ENCODE data around the gene RBM7.

Gene RBM7

GRCh38 chr11:114442536-114442935 lies 42.1 kb downstream of the RBM7 start:
- no peak for DNase-seq

GRCh38 chr11:114447444-114447843 lies 47.0 kb downstream of the RBM7 start:
- DNase-seq: no peak

GRCh38 chr11:114447892-114448291 lies 47.4 kb downstream of the RBM7 start:
- DNase-seq: no peak

- DNase-seq: no peak
Observed at GRCh38 chr11:114448749-114449482, 48.5 kb downstream of the RBM7 start.

GRCh38 chr11:114449845-114450244 lies 49.4 kb downstream of the RBM7 start:
- DNase-seq: no peak

GRCh38 chr11:114452399-114452798 lies 51.9 kb downstream of the RBM7 start:
- no peak for DNase-seq
